Fibroblast of lung (primary cell): ENCODE measurements around the gene AGL. TPM values are rescaled to one million over a fixed set of nuclear protein-coding genes. Genes with fewer than 3 reads are reported as not detected.

Experiments
- DNase-seq, 2 donors: peaks; one replicate each; pipeline versions ENCODE4 v3.0.0 to v3.0.0-alpha.2; 2010; ENCODE audit warnings: low read depth in 2 of 2
- H2AFZ ChIP-seq: 2 replicates; pipeline ENCODE4 v1.5.1; 2012; ENCODE audit warnings: low read length, control low read depth, inconsistent platforms
- H3K27ac ChIP-seq: 2 replicates; pipeline ENCODE4 v1.5.1; 2011; ENCODE audit warnings: low read length, control low read depth; ENCODE audit not compliant: insufficient read depth
- H3K27me3 ChIP-seq: 2 replicates; pipeline ENCODE4 v1.5.1; 2011; ENCODE audit warnings: mild to moderate bottlenecking, low read length; ENCODE audit not compliant: control insufficient read depth, insufficient read depth
- H3K36me3 ChIP-seq: 2 replicates; pipeline ENCODE4 v1.5.1; 2011; ENCODE audit warnings: low read length; ENCODE audit not compliant: control insufficient read depth, insufficient read depth
- H3K4me1 ChIP-seq: 2 replicates; pipeline ENCODE4 v1.5.1; 2011; ENCODE audit warnings: low read length; ENCODE audit not compliant: control insufficient read depth, insufficient read depth; ENCODE audit errors: extremely low read depth
- H3K4me2 ChIP-seq: 2 replicates; pipeline ENCODE4 v1.5.1; 2011; ENCODE audit warnings: low read length, control low read depth; ENCODE audit not compliant: insufficient read depth; ENCODE audit errors: extremely low read depth
- H3K4me3 ChIP-seq, 4 experiments: fragments of 200-600 bp in 1 of 4; sonication (generic) in 1 of 4; replicated peaks in 1 of 4; 2 replicates each; pipeline ENCODE4 v1.5.1; 2011 to 2016; ENCODE audit warnings: low read length in 4 of 4, low read depth in 3 of 4, mild to moderate bottlenecking in 3 of 4, control low read depth in 2 of 4, inconsistent platforms in 1 of 4, mixed read lengths in 1 of 4; ENCODE audit not compliant: insufficient read depth in 1 of 4; ENCODE audit errors: control extremely low read depth in 1 of 4
- H3K79me2 ChIP-seq: 2 replicates; pipeline ENCODE4 v1.5.1; 2012; ENCODE audit warnings: mild to moderate bottlenecking, low read length, inconsistent platforms; ENCODE audit not compliant: control insufficient read depth, insufficient read depth
- H3K9ac ChIP-seq: 2 replicates; pipeline ENCODE4 v1.5.1; 2011; ENCODE audit warnings: mild to moderate bottlenecking, low read length, control low read depth; ENCODE audit not compliant: insufficient read depth
- H3K9me3 ChIP-seq: 2 replicates; pipeline ENCODE4 v1.5.1; 2012; ENCODE audit warnings: low read depth, low read length; ENCODE audit not compliant: control insufficient read depth, insufficient read depth
- H4K20me1 ChIP-seq: 2 replicates; pipeline ENCODE4 v1.5.1; 2011; ENCODE audit warnings: low read length; ENCODE audit not compliant: control insufficient read depth, insufficient read depth; ENCODE audit errors: extremely low read depth
- CTCF ChIP-seq, 2 donors: IDR thresholded peaks in 1 of 2; conservative IDR thresholded peaks in 1 of 2; 1 replicate in 1 of 2; 2 replicates in 1 of 2; pipeline ENCODE4 v1.5.1; 2011 to 2012; ENCODE audit warnings: low read length in 2 of 2, control low read depth in 1 of 2, inconsistent platforms in 1 of 2, low read depth in 1 of 2, mild to moderate bottlenecking in 1 of 2
- EZH2 ChIP-seq: IDR thresholded peaks from 2 replicates; pipeline ENCODE4 v1.5.1; 2012; ENCODE audit warnings: low read length, control low read depth, mild to moderate bottlenecking; ENCODE audit errors: missing control alignments
- polyA plus RNA-seq, 2 donors: library from polyadenylated mRNA; depleted of rRNA in 1 of 2; stranded (reverse) in 1 of 2; unstranded in 1 of 2; fragments of >200 nt; gene quantifications; 2 replicates each; pipeline ENCODE4 v1.2.1, GENCODE V29; 2011 to 2012; ENCODE audit warnings: missing spikeins in 1 of 2
- total RNA-seq: library from RNA; depleted of rRNA; stranded (reverse); fragments of >200 nt; gene quantifications from 2 replicates; pipeline ENCODE4 v1.2.1, GENCODE V29; 2014

The AGL gene
- total and polyA plus RNA-seq, 2 donors (not counting 1 experiment from before 2014, with no cell fraction given) = 8.3 to 12.6 TPM

- H3K27me3 ChIP-seq = peaks cover 2% of the 10 kb centered on the region
- no peak overlapping the region for H2AFZ ChIP-seq
- no peak overlapping the region for H3K4me2 ChIP-seq
- no peak overlapping the region for H3K4me3 ChIP-seq
- H4K20me1 ChIP-seq = no peaks in the 10 kb centered on the region
- no peaks in the 10 kb centered on the region for H3K36me3 ChIP-seq
- TF ChIP-seq EZH2 (no peak), CTCF (conservative IDR thresholded peaks at IDR 0.05 in 1 of 2, IDR thresholded peaks at IDR 0.05 in 1 of 2; ENCODE audit: low read depth in 1 of 2, low read length in 2 of 2) (no peak)
- H3K9me3 ChIP-seq = no peaks in the 10 kb centered on the region
- no peaks in the 10 kb centered on the region for H3K79me2 ChIP-seq
- no peak overlapping the region for H3K27ac ChIP-seq
- DNase-seq = no peak
- H3K4me1 ChIP-seq = no peaks in the 10 kb centered on the region
- no peak overlapping the region for H3K9ac ChIP-seq
These were observed 29.6 kb upstream of the AGL start for GRCh38 chr1:99820546-99820945.

GRCh38 chr1:99825098-99825497 is 25.1 kb upstream of the AGL start:
- H3K27ac ChIP-seq = no peak overlapping the region
- no peaks in the 10 kb centered on the region for H3K36me3 ChIP-seq
- no peaks in the 10 kb centered on the region for H3K27me3 ChIP-seq
- no peaks in the 10 kb centered on the region for H3K79me2 ChIP-seq
- TF ChIP-seq EZH2 (no peak), CTCF (conservative IDR thresholded peaks at IDR 0.05 in 1 of 2, IDR thresholded peaks at IDR 0.05 in 1 of 2; ENCODE audit: low read depth in 1 of 2, low read length in 2 of 2) (no peak)
- no peak overlapping the region for H3K9ac ChIP-seq
- H3K9me3 ChIP-seq = no peaks in the 10 kb centered on the region
- no peaks in the 10 kb centered on the region for H3K4me1 ChIP-seq
- H3K4me2 ChIP-seq = no peak overlapping the region
- no peak overlapping the region for H3K4me3 ChIP-seq
- no peak for DNase-seq
- no peaks in the 10 kb centered on the region for H4K20me1 ChIP-seq
- H2AFZ ChIP-seq = no peak overlapping the region

- H3K27ac ChIP-seq = no peak overlapping the region
- no peak overlapping the region for H2AFZ ChIP-seq
- H3K9ac ChIP-seq = no peak overlapping the region
- no peak overlapping the region for H3K4me2 ChIP-seq
- H3K27me3 ChIP-seq = no peaks in the 10 kb centered on the region
- H4K20me1 ChIP-seq = no peaks in the 10 kb centered on the region
- no peaks in the 10 kb centered on the region for H3K79me2 ChIP-seq
- H3K4me3 ChIP-seq = no peak overlapping the region
- TF ChIP-seq EZH2 (no peak), CTCF (conservative IDR thresholded peaks at IDR 0.05 in 1 of 2, IDR thresholded peaks at IDR 0.05 in 1 of 2; ENCODE audit: low read depth in 1 of 2, low read length in 2 of 2) (no peak)
- DNase-seq = no peak
- H3K4me1 ChIP-seq = no peaks in the 10 kb centered on the region
- no peaks in the 10 kb centered on the region for H3K36me3 ChIP-seq
- H3K9me3 ChIP-seq = no peaks in the 10 kb centered on the region
These were observed 24.5 kb upstream of the AGL start for GRCh38 chr1:99825702-99826101.
